Uterus (tissue), 4 donors: ENCODE results near the gene PAFAH2. TPM values are rescaled to one million over a fixed set of nuclear protein-coding genes. Genes with fewer than 3 reads are reported as not detected.

Source experiments
- DNase-seq, 2 donors: peaks; one replicate each; pipeline ENCODE4 v3.0.0-alpha.2; 2019 to 2020
- H3K27ac ChIP-seq, 2 donors: fragments of 200-600 bp; sonication (generic); 1 replicate in 1 of 2; 2 replicates in 1 of 2; pipeline ENCODE4 v1.5.1; 2016 to 2018
- H3K27me3 ChIP-seq, 2 donors: fragments of 200-600 bp; sonication (generic); one replicate each; pipeline ENCODE4 v1.5.1; 2018 to 2019; ENCODE audit warnings: control low read depth in 1 of 2
- H3K36me3 ChIP-seq, 2 donors: fragments of 200-600 bp; sonication (generic); one replicate each; pipeline ENCODE4 v1.5.1; 2019; ENCODE audit warnings: control low read depth in 1 of 2
- H3K4me1 ChIP-seq, 2 donors: fragments of 200-600 bp; sonication (generic); one replicate each; pipeline ENCODE4 v1.5.1; 2018 to 2019; ENCODE audit warnings: control low read depth in 1 of 2
- H3K4me3 ChIP-seq, 2 donors: fragments of 200-600 bp; sonication (generic); 1 replicate in 1 of 2; 2 replicates in 1 of 2; pipeline ENCODE4 v1.5.1; 2018 to 2019; ENCODE audit warnings: mild to moderate bottlenecking in 1 of 2
- H3K9me3 ChIP-seq, 2 donors: fragments of 200-600 bp; sonication (generic); one replicate each; pipeline ENCODE4 v1.5.1; 2019; ENCODE audit warnings: control low read depth in 1 of 2
- CTCF ChIP-seq, 4 experiments: fragments of 200-600 bp in 2 of 4; fragments of 450-650 bp in 2 of 4; sonication (generic) in 2 of 4; IDR thresholded peaks; one replicate each; pipeline ENCODE4 v1.5.1; 2016 to 2019; ENCODE audit warnings: antibody characterized with exemption in 4 of 4, mild to moderate bottlenecking in 2 of 4, moderate library complexity in 1 of 4
- POLR2A ChIP-seq, 2 donors: fragments of 450-650 bp; IDR thresholded peaks; one replicate each; pipeline ENCODE4 v1.6.1; 2016; ENCODE audit warnings: antibody characterized with exemption in 2 of 2, mild to moderate bottlenecking in 1 of 2, moderate library complexity in 1 of 2
- intact Hi-C: fragments of 100-400 bp; cut with DNase I; formaldehyde crosslinking; loops from one replicate; pipeline ENCODE4 v1.15.1; 2023; ENCODE audit warnings: low total_unique reads
- total RNA-seq, 4 donors: library from RNA; depleted of rRNA in 3 of 4; stranded (reverse); fragments of >200 nt in 3 of 4; gene quantifications; one replicate each; pipeline versions ENCODE4 v1.1.0 to v1.2.4, GENCODE V29; 2014 to 2023
- donor health status: DM: yes; HTN: yes; CAD: no.

Gene PAFAH2
- 10 to 100 TPM in 1 of 4 donors, 1 to 10 TPM in 3; 6.2 to 12.3 (median 9.2) TPM for total RNA-seq

- Histone ChIP-seq H3K9me3 (no peaks in the 10 kb centered on the region), H3K36me3 (no peaks in the 10 kb centered on the region), H3K27ac (peak within 1 kb of the TSS; percentile 85 to 86), H3K4me3 (peak within 1 kb of the TSS; percentile 64 to 69), H3K27me3 (no peaks in the 10 kb centered on the region), H3K4me1 (no peaks in the 10 kb centered on the region)
- peak; percentile 92 to 100 (median 98) for TF ChIP-seq CTCF (IDR thresholded peaks at IDR 0.05)
- no peak for TF ChIP-seq POLR2A (IDR thresholded peaks at IDR 0.05)
- intact Hi-C loops = loop anchor here (2.0 kb wide), 1 partner anchor 103 kb away; no protein-coding TSS in a partner anchor
- peak; percentile 97 to 98 for DNase-seq
Observed at GRCh38 chr1:25997828-25998761, at the start of gene PAFAH2. PAFAH2 (minus strand) TSS chr1:25998063; CDS start chr1:25990816, 7,247 bp downstream.

DNA sequence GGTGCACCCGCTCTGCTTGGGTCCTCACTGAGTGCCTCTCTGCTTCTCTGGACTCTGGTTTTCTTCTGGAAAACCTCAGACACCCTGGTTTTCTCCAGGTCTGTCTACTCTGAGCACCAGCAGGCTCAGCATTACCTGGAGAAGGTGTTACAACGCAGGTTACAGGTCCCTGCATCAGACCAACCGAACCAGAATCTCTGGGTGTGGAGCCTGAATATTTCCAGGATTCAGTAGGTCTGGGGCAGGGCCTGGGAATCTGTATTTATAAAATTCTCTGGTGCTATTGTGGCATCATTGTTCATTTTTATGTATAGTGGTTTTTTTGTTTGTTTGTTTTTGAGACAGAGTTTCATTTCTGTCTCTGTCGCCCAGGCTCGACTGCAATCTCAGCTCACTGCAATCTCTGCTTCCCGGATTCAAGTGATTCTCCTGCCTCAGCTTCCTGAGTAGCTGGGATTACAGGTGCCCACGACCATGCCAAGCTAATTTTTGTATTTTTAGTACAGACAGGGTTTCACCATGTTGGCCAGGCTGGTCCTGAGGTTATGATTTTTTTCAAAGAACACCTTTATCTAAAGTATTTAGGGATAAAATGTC, 49.5 kb upstream of the PAFAH2 start:
- peaks cover 0 to 10% of the 10 kb centered on the region in 2 donors for H3K4me1 ChIP-seq
- no peaks in the 10 kb centered on the region for H3K36me3 ChIP-seq
- no peak overlapping the region for H3K27ac ChIP-seq
- no peaks in the 10 kb centered on the region for H3K9me3 ChIP-seq
- intact Hi-C loops = no loop called here
- no peak for DNase-seq
- TF ChIP-seq CTCF (IDR thresholded peaks at IDR 0.05) (no peak), POLR2A (IDR thresholded peaks at IDR 0.05) (no peak)
- peaks cover 11 to 14% of the 10 kb centered on the region in 2 donors for H3K27me3 ChIP-seq
- no peak overlapping the region for H3K4me3 ChIP-seq

DNA sequence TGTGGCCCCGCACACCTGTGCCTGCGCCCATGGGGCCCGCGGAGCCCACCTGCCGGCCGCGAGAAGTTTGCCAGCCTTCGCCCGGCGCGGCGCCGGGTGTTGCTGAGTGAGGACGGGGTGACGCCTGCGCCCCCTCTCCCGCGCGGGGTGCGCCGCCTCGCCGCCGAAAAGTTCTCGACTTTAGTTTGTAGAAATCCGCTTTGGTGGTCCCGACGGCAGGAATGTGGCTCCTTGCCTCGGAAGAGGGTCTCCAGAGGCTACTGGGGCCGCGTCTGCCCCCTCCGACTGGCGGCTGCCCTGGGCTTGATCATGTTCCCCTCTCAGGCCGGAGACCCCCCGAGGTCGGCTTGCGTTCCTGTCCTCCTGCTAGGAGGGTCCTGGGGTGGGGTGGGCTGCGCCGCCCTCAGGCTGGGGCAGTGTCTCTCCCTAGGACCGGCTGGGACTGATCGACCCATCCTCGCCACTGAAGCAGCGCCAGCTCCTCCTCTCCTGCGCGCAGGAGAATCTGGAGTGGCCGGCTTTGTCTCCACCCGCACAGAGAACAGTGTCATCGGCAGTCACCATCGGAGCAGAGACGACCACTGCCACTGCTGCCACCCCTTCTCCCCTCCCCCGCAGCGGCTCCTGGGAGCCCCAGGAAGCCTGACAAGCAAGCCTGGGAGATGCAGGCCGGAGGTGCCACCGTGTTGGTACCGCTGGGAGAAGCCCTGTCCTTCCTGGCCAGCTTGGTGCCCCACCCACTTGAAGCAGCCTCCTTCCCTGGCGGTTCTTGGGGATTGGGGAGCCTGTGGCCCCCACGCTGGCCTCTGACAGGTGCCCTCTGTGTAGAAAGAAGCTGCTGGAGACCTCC, 48.6 kb upstream of the PAFAH2 start:
- H3K4me3 ChIP-seq = no peak overlapping the region

DNA sequence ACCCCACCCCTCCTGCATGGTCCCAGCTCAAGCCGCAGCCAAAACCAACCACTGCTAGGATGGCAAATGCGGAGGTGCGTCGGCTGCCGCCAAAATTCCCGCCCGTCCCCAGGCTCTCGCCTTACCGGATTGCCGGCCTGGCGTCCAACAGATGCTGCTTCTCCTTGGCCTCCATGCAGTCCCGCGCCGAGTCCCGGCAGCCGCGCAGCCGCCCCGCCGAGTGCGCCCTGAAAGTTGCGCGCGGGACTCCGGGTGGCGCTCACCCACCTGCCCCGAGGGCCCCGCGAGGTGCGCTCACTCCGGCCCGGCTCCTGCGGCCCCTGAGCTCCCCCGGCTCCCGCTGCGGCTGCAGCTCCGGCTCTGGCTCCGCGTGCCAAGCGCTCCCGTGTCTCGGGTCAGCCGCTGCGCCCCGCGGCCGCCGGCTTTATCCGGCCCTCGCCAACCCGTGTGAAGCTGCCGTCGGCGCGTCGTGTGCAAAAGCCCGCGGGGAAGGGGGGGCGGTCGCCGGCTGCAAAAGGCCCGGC, 47.9 kb upstream of the PAFAH2 start, which contains the start of gene SLC30A2:
SLC30A2 (minus strand) TSS at position 397 of the 524 bp plus-strand sequence; CDS start at position 175, 222 bp downstream.
- DNase-seq = no peak
- no peak within 1 kb of the TSS for H3K27ac ChIP-seq
- H3K4me1 ChIP-seq = peaks cover 0 to 10% of the 10 kb centered on the region in 2 donors
- intact Hi-C loops = no loop called here
- H3K9me3 ChIP-seq = no peaks in the 10 kb centered on the region
- H3K4me3 ChIP-seq = no peak within 1 kb of the TSS
- TF ChIP-seq CTCF (IDR thresholded peaks at IDR 0.05) (no peak), POLR2A (IDR thresholded peaks at IDR 0.05) (no peak)
- peaks cover 11 to 14% of the 10 kb centered on the region in 2 donors for H3K27me3 ChIP-seq
- no peaks in the 10 kb centered on the region for H3K36me3 ChIP-seq

More for the DNA sequence above, 48.6 kb upstream of the PAFAH2 start:
- Histone ChIP-seq H3K27ac (no peak overlapping the region), H3K9me3 (no peaks in the 10 kb centered on the region), H3K4me1 (peaks cover 0 to 10% of the 10 kb centered on the region in 2 donors), H3K36me3 (no peaks in the 10 kb centered on the region), H3K27me3 (peaks cover 11 to 14% of the 10 kb centered on the region in 2 donors)
- DNase-seq = no peak
- intact Hi-C loops = no loop called here
- TF ChIP-seq POLR2A (IDR thresholded peaks at IDR 0.05) (no peak), CTCF (IDR thresholded peaks at IDR 0.05) (no peak)
